Thyroid gland (tissue), 4 donors: Measurements from ENCODE around the gene GRB7. TPM values are rescaled to one million over a fixed set of nuclear protein-coding genes. Genes with fewer than 3 reads are reported as not detected.

Experiments used
- DNase-seq, 2 donors: peaks; one replicate each; pipeline ENCODE4 v3.0.0-alpha.2; 2019
- H3K27ac ChIP-seq, 3 donors: fragments of 200-600 bp; sonication (generic); 1 replicate in 2 of 3; 2 replicates in 1 of 3; pipeline ENCODE4 v1.5.1; 2016 to 2019; ENCODE audit warnings: mild to moderate bottlenecking in 1 of 3, moderate library complexity in 1 of 3
- H3K27me3 ChIP-seq: fragments of 200-600 bp; sonication (generic); one replicate; pipeline ENCODE4 v1.5.1; 2019
- H3K36me3 ChIP-seq, 2 donors: fragments of 200-600 bp; sonication (generic); one replicate each; pipeline ENCODE4 v1.5.1; 2016 to 2019
- H3K4me1 ChIP-seq, 2 donors: fragments of 200-600 bp; sonication (generic); one replicate each; pipeline ENCODE4 v1.5.1; 2017 to 2019
- H3K4me3 ChIP-seq, 3 donors: fragments of 200-600 bp; sonication (generic); replicated peaks in 1 of 3; 1 replicate in 2 of 3; 2 replicates in 1 of 3; pipeline ENCODE4 v1.5.1; 2016; ENCODE audit warnings: mild to moderate bottlenecking in 1 of 3
- H3K9me3 ChIP-seq: fragments of 200-600 bp; sonication (generic); one replicate; pipeline ENCODE4 v1.5.1; 2017
- CTCF ChIP-seq, 6 experiments: fragments of 200-600 bp in 3 of 6; fragments of 450-650 bp in 3 of 6; sonication (generic) in 3 of 6; IDR thresholded peaks; one replicate each; pipeline ENCODE4 v1.5.1; 2016 to 2019; ENCODE audit warnings: antibody characterized with exemption in 6 of 6, mild to moderate bottlenecking in 2 of 6, inconsistent platforms in 1 of 6, moderate library complexity in 1 of 6
- POLR2A ChIP-seq, 2 donors: fragments of 450-650 bp; IDR thresholded peaks; one replicate each; pipeline ENCODE4 v1.6.1; 2017; ENCODE audit warnings: antibody characterized with exemption in 2 of 2, mild to moderate bottlenecking in 2 of 2, moderate library complexity in 1 of 2
- WGBS, 2 donors: methylation state at CpG; one replicate each; pipeline ENCODE4 v1.1.5; 2017; 5-methylcytosine and 5-hydroxymethylcytosine counted together
- intact Hi-C: fragments of 100-400 bp; cut with DNase I; formaldehyde crosslinking; loops from one replicate; pipeline ENCODE4 v1.15.1; 2023
- total RNA-seq, 4 donors: library from RNA; depleted of rRNA; stranded (reverse); fragments of >200 nt; gene quantifications; one replicate each; pipeline ENCODE4 v1.2.3, GENCODE V29; 2016

GRB7 gene
- total RNA-seq, 4 donors from 2014 or later = 7.1 to 14.0 (median 8.7) TPM

GRCh38 chr17:39765175-39765574, 27.4 kb downstream of the GRB7 start:
- WGBS, 2 donors = 40 to 81% methylated on average over 3 of the region's 3 CpGs
- intact Hi-C loops = no loop called here
- no peaks in the 10 kb centered on the region for H3K27me3 ChIP-seq
- no peak overlapping the region for H3K27ac ChIP-seq
- TF ChIP-seq POLR2A (IDR thresholded peaks at IDR 0.05) (no peak), CTCF (IDR thresholded peaks at IDR 0.05) (no peak)
- DNase-seq = no peak
- no peaks in the 10 kb centered on the region for H3K36me3 ChIP-seq
- no peak overlapping the region for H3K4me3 ChIP-seq
- no peaks in the 10 kb centered on the region for H3K9me3 ChIP-seq
- no peaks in the 10 kb centered on the region for H3K4me1 ChIP-seq

DNA sequence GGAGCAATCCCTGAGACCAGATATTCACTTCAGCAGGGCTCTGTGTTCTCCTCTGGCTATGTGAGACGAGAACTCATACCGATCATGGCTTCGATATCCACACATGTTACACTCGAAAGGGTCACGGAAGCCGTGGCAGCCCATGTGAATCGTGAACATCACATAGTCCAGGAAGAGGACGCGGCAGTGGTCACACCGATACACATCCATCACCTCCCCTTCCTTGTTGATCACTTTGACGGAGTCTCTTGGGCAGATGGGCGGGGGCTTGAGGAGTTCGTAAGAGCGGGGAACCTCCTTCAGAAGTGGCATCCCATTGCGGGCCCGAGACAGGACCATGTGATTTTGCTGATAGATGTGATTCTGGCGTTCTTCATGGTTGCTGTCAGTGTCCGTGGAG, 28.0 kb downstream of the GRB7 start:
- Histone ChIP-seq H3K36me3 (no peaks in the 10 kb centered on the region), H3K4me1 (no peaks in the 10 kb centered on the region), H3K27ac (no peak overlapping the region), H3K27me3 (no peaks in the 10 kb centered on the region), H3K4me3 (no peak overlapping the region), H3K9me3 (no peaks in the 10 kb centered on the region)
- no peak for DNase-seq
- intact Hi-C loops = no loop called here
- no peak for TF ChIP-seq POLR2A (IDR thresholded peaks at IDR 0.05)
- TF ChIP-seq CTCF (IDR thresholded peaks at IDR 0.05) = no peak
- 94 to 96% methylated on average over 18 of the region's 18 CpGs for WGBS, 2 donors

DNA sequence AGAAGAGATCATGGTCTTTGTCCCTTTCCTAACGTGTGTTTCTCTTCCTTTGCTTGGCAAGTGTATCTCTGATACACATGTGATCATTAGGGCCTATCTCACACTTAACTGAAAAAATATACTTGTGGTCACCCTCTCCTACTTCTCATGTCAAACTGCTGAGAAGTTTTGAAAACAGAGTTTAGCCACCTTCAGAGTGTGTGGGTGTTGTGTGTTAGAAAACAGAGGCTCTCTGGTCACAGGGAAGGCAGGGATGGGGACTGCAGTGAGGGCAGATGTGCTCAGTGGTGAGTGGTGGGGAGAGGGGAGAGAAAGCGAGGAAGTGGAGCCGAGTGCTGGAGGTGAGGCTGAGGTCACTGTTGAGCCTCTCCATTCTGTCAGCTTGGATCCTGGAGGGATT, 29.4 kb downstream of the GRB7 start:
- Histone ChIP-seq H3K27me3 (no peaks in the 10 kb centered on the region), H3K27ac (no peak overlapping the region), H3K4me1 (no peaks in the 10 kb centered on the region), H3K4me3 (no peak overlapping the region), H3K9me3 (no peaks in the 10 kb centered on the region), H3K36me3 (no peaks in the 10 kb centered on the region)
- 56 to 62% methylated on average over 3 of the region's 3 CpGs for WGBS, 2 donors
- intact Hi-C loops = no loop called here
- TF ChIP-seq CTCF (IDR thresholded peaks at IDR 0.05) = no peak
- no peak for TF ChIP-seq POLR2A (IDR thresholded peaks at IDR 0.05)
- no peak for DNase-seq

DNA sequence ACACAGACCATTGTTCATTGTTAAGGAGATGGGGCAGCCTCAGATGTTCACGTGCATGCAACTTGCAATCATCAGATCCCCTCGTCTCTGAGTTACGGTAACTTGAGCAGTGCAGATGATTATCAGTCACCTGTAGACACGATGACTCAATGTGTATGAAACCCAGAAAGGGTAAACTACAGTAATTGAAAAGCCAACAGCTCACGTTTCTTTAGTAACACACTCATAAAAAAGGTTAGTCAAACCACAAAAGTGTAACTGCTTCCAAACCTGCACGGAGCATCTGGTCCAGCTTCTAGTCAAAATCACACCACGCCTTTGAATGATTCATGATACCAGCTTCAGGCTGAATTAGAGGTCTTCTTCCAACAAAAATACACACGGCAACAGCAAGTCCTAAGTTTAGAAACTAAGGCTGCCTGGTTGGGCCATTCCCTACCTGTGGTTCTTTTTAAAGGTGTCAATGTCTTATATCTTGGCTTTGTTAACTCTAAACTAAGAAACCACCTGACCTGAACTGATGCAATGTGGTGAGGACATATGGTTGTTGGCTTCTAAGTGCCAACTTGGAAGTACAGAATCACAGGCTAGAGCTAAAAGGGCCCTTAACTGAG, 32.3 kb downstream of the GRB7 start:
- H3K9me3 ChIP-seq = no peaks in the 10 kb centered on the region
- no peaks in the 10 kb centered on the region for H3K4me1 ChIP-seq
- no peaks in the 10 kb centered on the region for H3K36me3 ChIP-seq
- H3K27me3 ChIP-seq = no peaks in the 10 kb centered on the region
- no peak overlapping the region for H3K27ac ChIP-seq
- H3K4me3 ChIP-seq = no peak overlapping the region
- intact Hi-C loops = no loop called here
- WGBS, 2 donors = 63 to 71% methylated on average over 8 of the region's 8 CpGs
- no peak for DNase-seq
- no peak for TF ChIP-seq CTCF (IDR thresholded peaks at IDR 0.05)
- no peak for TF ChIP-seq POLR2A (IDR thresholded peaks at IDR 0.05)

GRCh38 chr17:39772415-39772814, 34.7 kb downstream of the GRB7 start:
- intact Hi-C loops = no loop called here
- Histone ChIP-seq H3K9me3 (no peaks in the 10 kb centered on the region), H3K27ac (no peak overlapping the region), H3K36me3 (no peaks in the 10 kb centered on the region), H3K4me3 (no peak overlapping the region), H3K4me1 (no peaks in the 10 kb centered on the region), H3K27me3 (no peaks in the 10 kb centered on the region)
- no peak for TF ChIP-seq CTCF (IDR thresholded peaks at IDR 0.05)
- no peak for TF ChIP-seq POLR2A (IDR thresholded peaks at IDR 0.05)
- DNase-seq = no peak
